DND-41 (cell line): ENCODE measurements around the gene TXNL1.
"Not testable (repeated sequence)": the region's sequence is repeated elsewhere in the genome, so short reads cannot be mapped to it uniquely, and the experiment has no call there.

ENCODE experiments used
- ATAC-seq: fragments of 200-7000 bp; cut with Tn5 transposase; 3 replicates; pipeline ENCODE4 v1.9.1; 2021; ENCODE audit warnings: low read depth; ENCODE audit not compliant: insufficient read depth
- DNase-seq: peaks from one replicate; pipeline ENCODE4 v3.0.0-alpha.2; 2020
- H2AFZ ChIP-seq: 2 replicates; pipeline ENCODE4 v1.6.0; 2012; ENCODE audit warnings: low read depth, low read length
- H3K27ac ChIP-seq: 2 replicates; pipeline ENCODE4 v1.5.1; 2012; ENCODE audit warnings: low read length, inconsistent platforms
- H3K27me3 ChIP-seq: fragments of 200-600 bp; sonication (generic); 2 replicates; pipeline ENCODE4 v1.6.0; 2012; ENCODE audit warnings: low read length, mild to moderate bottlenecking, inconsistent platforms; ENCODE audit not compliant: insufficient read depth, poor library complexity
- H3K36me3 ChIP-seq: 2 replicates; pipeline ENCODE4 v1.5.1; 2012; ENCODE audit warnings: low read length, inconsistent platforms; ENCODE audit not compliant: insufficient read depth
- H3K4me1 ChIP-seq: 2 replicates; pipeline ENCODE4 v1.5.1; 2012; ENCODE audit warnings: mild to moderate bottlenecking, low read length; ENCODE audit not compliant: insufficient read depth
- H3K4me2 ChIP-seq: 2 replicates; pipeline ENCODE4 v1.6.0; 2012; ENCODE audit warnings: mild to moderate bottlenecking, moderate library complexity, low read length, inconsistent platforms; ENCODE audit not compliant: insufficient read depth
- H3K4me3 ChIP-seq, 2 experiments: fragments of 200-600 bp in 1 of 2; shearing (Covaris generic) in 1 of 2; 2 replicates each; pipeline ENCODE4 v1.5.1; 2012 to 2016; ENCODE audit warnings: inconsistent platforms in 2 of 2, low read length in 2 of 2, mild to moderate bottlenecking in 2 of 2, low read depth in 1 of 2, moderate library complexity in 1 of 2
- H3K79me2 ChIP-seq: 2 replicates; pipeline ENCODE4 v1.6.0; 2012; ENCODE audit warnings: low read length, inconsistent platforms; ENCODE audit not compliant: insufficient read depth
- H3K9ac ChIP-seq: 2 replicates; pipeline ENCODE4 v1.6.0; 2012; ENCODE audit warnings: low read depth, mild to moderate bottlenecking, inconsistent platforms, low read length, moderate library complexity
- H3K9me3 ChIP-seq: 2 replicates; pipeline ENCODE4 v1.5.1; 2012; ENCODE audit warnings: low read length, moderate library complexity, mild to moderate bottlenecking, inconsistent platforms; ENCODE audit not compliant: insufficient read depth, severe bottlenecking
- H4K20me1 ChIP-seq: 2 replicates; pipeline ENCODE4 v1.6.0; 2012; ENCODE audit warnings: low read length; ENCODE audit not compliant: insufficient read depth
- EZH2 ChIP-seq: IDR thresholded peaks from 3 replicates; pipeline ENCODE4 v1.6.1; 2012; ENCODE audit warnings: borderline replicate concordance, low read depth, mild to moderate bottlenecking, moderate library complexity, low read length, inconsistent platforms; ENCODE audit not compliant: severe bottlenecking
- TF ChIP-seq, protein P1 (sequence below): IDR thresholded peaks from 2 replicates; pipeline ENCODE4 v1.5.1; 2012; ENCODE audit warnings: borderline replicate concordance, low read length, moderate library complexity, mild to moderate bottlenecking; ENCODE audit not compliant: poor library complexity, severe bottlenecking; ENCODE audit errors: extremely low read depth

The TXNL1 gene

GRCh38 chr18:56576826-56577573, 61.4 kb downstream of the TXNL1 start:
- Histone ChIP-seq H3K79me2 (no peaks in the 10 kb centered on the region), H3K9ac (no peak overlapping the region), H3K4me3 (no peak overlapping the region), H3K4me1 (no peaks in the 10 kb centered on the region), H4K20me1 (no peaks in the 10 kb centered on the region), H3K36me3 (no peaks in the 10 kb centered on the region), H3K9me3 (no peaks in the 10 kb centered on the region), H3K27ac (no peak overlapping the region), H2AFZ (no peak overlapping the region), H3K27me3 (no peaks in the 10 kb centered on the region), H3K4me2 (no peak overlapping the region)
- no peak for DNase-seq
- no peak for ATAC-seq
- no peak for TF ChIP-seq EZH2
- TF ChIP-seq, protein P1, sequence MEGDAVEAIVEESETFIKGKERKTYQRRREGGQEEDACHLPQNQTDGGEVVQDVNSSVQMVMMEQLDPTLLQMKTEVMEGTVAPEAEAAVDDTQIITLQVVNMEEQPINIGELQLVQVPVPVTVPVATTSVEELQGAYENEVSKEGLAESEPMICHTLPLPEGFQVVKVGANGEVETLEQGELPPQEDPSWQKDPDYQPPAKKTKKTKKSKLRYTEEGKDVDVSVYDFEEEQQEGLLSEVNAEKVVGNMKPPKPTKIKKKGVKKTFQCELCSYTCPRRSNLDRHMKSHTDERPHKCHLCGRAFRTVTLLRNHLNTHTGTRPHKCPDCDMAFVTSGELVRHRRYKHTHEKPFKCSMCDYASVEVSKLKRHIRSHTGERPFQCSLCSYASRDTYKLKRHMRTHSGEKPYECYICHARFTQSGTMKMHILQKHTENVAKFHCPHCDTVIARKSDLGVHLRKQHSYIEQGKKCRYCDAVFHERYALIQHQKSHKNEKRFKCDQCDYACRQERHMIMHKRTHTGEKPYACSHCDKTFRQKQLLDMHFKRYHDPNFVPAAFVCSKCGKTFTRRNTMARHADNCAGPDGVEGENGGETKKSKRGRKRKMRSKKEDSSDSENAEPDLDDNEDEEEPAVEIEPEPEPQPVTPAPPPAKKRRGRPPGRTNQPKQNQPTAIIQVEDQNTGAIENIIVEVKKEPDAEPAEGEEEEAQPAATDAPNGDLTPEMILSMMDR, result no peak

DNA sequence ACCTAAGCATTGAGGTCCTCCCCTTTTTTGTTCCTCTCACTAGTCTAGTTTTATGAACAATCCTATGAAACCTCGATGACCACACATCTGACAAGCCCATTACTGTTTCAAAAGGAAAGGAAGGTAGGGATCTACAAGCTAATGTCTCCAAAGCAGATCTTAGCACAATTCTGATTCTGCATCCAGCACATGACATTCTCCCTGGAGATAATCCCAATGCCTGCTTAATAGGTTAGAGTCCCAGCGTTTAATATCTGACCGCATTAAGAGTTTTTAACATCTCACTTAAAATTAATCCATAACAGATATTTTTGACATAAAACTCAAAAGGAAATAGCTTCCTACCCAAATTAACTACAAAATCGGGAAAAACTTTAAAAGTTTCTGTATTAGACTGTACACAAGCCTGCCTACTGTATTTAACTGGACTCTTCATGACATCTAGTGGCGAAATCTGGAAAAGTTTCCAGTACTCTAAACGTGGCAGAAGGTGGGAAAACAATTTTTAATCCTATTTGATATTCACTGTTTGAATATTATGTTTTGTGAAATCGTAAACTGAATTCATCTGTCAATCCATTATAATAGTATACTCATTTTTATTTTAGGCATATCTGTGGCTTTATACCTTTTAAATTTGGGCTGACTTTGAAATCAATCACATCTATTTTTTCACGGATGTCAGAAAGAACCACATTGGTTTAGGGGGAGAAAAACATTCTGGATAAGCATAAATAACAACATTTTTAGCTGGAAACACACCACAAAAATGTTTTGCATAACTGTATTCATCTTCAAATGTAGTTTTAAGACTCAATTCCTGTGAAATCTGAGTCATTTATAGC, 62.4 kb downstream of the TXNL1 start:
- TF ChIP-seq EZH2, result no peak
- TF ChIP-seq, protein P1, result peak; percentile 73
- Histone ChIP-seq H3K9ac (no peak overlapping the region), H4K20me1 (no peaks in the 10 kb centered on the region), H3K36me3 (no peaks in the 10 kb centered on the region), H3K9me3 (no peaks in the 10 kb centered on the region), H2AFZ (no peak overlapping the region), H3K79me2 (no peaks in the 10 kb centered on the region), H3K4me3 (no peak overlapping the region), H3K27me3 (no peaks in the 10 kb centered on the region), H3K4me2 (no peak overlapping the region), H3K27ac (no peak overlapping the region), H3K4me1 (no peaks in the 10 kb centered on the region)
- peak; percentile 84 for ATAC-seq
- no peak for DNase-seq

- Histone ChIP-seq H3K4me1 (no peaks in the 10 kb centered on the region), H3K4me2 (no peak overlapping the region), H4K20me1 (no peaks in the 10 kb centered on the region), H3K27me3 (no peaks in the 10 kb centered on the region), H3K9ac (no peak overlapping the region), H3K4me3 (no peak overlapping the region), H3K9me3 (no peaks in the 10 kb centered on the region), H3K36me3 (no peaks in the 10 kb centered on the region), H3K79me2 (no peaks in the 10 kb centered on the region), H2AFZ (no peak overlapping the region), H3K27ac (no peak overlapping the region)
- TF ChIP-seq, protein P1, result no peak
- TF ChIP-seq EZH2, result no peak
- DNase-seq, result no peak
- no peak for ATAC-seq
Observed at GRCh38 chr18:56574861-56575260, 63.5 kb downstream of the TXNL1 start.

- H3K4me3 ChIP-seq, H3K27ac ChIP-seq, H3K79me2 ChIP-seq, H3K4me2 ChIP-seq, H3K4me1 ChIP-seq, H2AFZ ChIP-seq, H4K20me1 ChIP-seq, ATAC-seq, H3K27me3 ChIP-seq, H3K9me3 ChIP-seq, DNase-seq, H3K9ac ChIP-seq, H3K36me3 ChIP-seq: not testable (repeated sequence)
Observed at GRCh38 chr18:56572267-56572666, 66.1 kb downstream of the TXNL1 start.
